ENCODE measurements around the gene ARID1B.

ARID1B gene

DNA sequence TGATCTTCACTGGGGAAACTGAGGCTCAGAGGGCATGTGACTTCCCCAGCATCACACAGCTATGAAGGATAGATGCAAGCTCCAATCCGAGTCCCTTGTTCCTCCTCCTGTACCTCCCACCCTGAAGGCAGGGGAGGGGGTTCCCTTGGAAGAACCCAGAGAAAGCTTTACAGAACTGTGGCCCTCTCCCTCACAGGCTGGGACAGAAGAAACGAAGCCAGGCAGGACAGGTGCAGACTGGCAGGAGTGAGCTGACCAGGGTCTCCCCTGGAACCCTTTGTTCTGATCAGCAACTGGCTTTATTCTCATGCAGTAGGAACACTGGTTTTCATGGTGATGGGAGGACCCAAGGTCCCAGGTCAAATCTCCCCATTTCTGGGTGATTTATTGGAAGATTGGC lies 456.0 kb downstream of the ARID1B start:
- no peaks in the 10 kb centered on the region for H3K36me3 ChIP-seq (ENCODE audit: control insufficient read depth, insufficient read depth, low read length)
- peaks cover 10% of the 10 kb centered on the region for H3K4me1 ChIP-seq (ENCODE audit: control insufficient read depth, insufficient read depth, low read length)
- no peak overlapping the region for H3K9ac ChIP-seq (ENCODE audit: low read depth, low read length)
- H3K27me3 ChIP-seq (ENCODE audit: control insufficient read depth, insufficient read depth, low read length), result peaks cover 48% of the 10 kb centered on the region
- H3K4me3 ChIP-seq (ENCODE audit: low read depth, low read length), result no peak overlapping the region
- H3K27ac ChIP-seq (ENCODE audit: low read depth, low read length), result no peak overlapping the region
- no peaks in the 10 kb centered on the region for H3K9me3 ChIP-seq (ENCODE audit: control insufficient read depth, insufficient read depth, low read length)

DNA sequence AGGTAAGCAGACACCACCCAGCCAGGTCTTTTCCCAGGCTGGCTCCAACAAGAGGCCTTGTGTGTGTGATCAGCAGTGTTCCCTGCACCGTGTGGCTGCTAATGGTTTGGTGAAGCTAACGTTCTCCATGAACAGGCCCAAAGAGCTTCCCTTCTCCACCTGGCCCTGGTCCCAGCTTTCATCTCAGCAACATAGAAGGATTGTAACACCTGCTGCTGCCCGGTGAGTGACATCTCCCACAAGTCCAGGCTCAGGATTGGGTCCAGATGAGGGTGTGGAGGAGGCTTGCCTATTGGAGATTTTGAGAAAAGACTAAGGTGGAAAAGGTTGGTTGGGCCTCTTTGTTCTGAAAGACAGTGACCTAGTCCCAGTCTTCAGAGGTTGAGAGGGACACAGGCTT lies 456.5 kb downstream of the ARID1B start:
- Histone ChIP-seq H3K36me3 (ENCODE audit: control insufficient read depth, insufficient read depth, low read length) (no peaks in the 10 kb centered on the region), H3K9me3 (ENCODE audit: control insufficient read depth, insufficient read depth, low read length) (no peaks in the 10 kb centered on the region), H3K4me1 (ENCODE audit: control insufficient read depth, insufficient read depth, low read length) (peaks cover 10% of the 10 kb centered on the region), H3K27me3 (ENCODE audit: control insufficient read depth, insufficient read depth, low read length) (peaks cover 48% of the 10 kb centered on the region), H3K4me3 (ENCODE audit: low read depth, low read length) (no peak overlapping the region), H3K27ac (ENCODE audit: low read depth, low read length) (no peak overlapping the region), H3K9ac (ENCODE audit: low read depth, low read length) (no peak overlapping the region)

DNA sequence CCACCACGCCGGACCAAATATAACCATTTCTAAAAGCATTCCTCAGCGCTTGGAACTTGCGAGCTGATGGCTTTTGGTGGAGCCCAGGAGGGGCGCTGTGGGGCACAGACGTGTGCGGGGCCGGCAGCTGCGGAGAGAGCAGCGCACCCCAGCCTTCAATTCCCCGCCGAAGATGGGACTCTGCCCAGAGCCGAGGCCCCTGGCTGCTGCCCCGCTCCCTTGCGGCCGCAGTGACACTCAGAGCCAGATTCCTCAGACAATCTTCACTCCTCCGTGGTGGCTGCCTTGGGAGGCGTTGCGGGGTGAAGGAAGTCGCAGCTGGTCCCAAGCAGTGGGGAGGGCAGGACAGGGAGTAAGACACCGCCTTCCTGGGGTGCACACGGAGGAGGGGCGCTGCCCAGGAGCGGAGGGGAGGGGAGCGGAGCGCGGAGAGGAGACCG lies 458.4 kb downstream of the ARID1B start:
- Histone ChIP-seq H3K4me3 (ENCODE audit: low read depth, low read length) (peak overlapping the region; percentile 57), H3K4me1 (ENCODE audit: control insufficient read depth, insufficient read depth, low read length) (peaks cover 10% of the 10 kb centered on the region), H3K27me3 (ENCODE audit: control insufficient read depth, insufficient read depth, low read length) (peaks cover 48% of the 10 kb centered on the region), H3K9ac (ENCODE audit: low read depth, low read length) (no peak overlapping the region), H3K27ac (ENCODE audit: low read depth, low read length) (no peak overlapping the region), H3K36me3 (ENCODE audit: control insufficient read depth, insufficient read depth, low read length) (no peaks in the 10 kb centered on the region), H3K9me3 (ENCODE audit: control insufficient read depth, insufficient read depth, low read length) (no peaks in the 10 kb centered on the region)

DNA sequence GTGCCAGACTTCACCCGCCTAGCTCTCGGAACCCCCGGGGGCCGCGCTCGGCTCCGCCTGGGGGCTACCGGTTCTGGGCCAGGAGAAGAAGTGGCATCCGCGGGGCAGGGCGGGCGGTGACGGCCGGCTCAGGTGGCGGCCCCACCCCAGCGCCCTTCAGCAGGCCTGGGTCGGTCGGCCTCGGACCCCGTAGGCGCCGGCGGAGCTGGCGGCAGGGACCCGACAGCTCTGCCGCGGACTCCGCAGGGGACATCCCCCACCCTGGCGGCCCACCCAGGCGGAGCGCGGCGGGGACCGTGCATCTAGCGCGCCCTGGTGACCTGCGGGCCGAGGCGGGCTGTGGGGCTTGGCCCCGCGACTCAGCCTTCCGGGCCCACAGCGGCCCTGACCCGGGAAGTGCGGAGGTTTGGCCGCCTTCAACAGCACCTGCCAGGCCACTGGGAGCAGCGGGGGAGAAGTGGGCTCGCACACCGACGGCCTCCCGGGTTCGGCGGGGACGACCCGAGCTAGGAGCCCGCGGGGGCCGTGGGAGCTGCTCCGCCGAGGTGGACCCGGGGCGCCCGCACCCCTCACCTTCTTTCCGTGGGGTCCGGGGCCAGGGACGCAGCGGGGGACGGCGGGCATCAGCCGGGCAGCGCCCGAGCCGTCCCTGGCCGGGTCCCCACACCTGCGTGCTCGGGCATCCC lies 459.0 kb downstream of the ARID1B start:
- peaks cover 11% of the 10 kb centered on the region for H3K4me1 ChIP-seq (ENCODE audit: control insufficient read depth, insufficient read depth, low read length)
- no peaks in the 10 kb centered on the region for H3K36me3 ChIP-seq (ENCODE audit: control insufficient read depth, insufficient read depth, low read length)
- H3K4me3 ChIP-seq (ENCODE audit: low read depth, low read length), result peak overlapping the region; percentile 57
- H3K27ac ChIP-seq (ENCODE audit: low read depth, low read length), result no peak overlapping the region
- no peak overlapping the region for H3K9ac ChIP-seq (ENCODE audit: low read depth, low read length)
- H3K9me3 ChIP-seq (ENCODE audit: control insufficient read depth, insufficient read depth, low read length), result no peaks in the 10 kb centered on the region
- H3K27me3 ChIP-seq (ENCODE audit: control insufficient read depth, insufficient read depth, low read length), result peaks cover 48% of the 10 kb centered on the region

DNA sequence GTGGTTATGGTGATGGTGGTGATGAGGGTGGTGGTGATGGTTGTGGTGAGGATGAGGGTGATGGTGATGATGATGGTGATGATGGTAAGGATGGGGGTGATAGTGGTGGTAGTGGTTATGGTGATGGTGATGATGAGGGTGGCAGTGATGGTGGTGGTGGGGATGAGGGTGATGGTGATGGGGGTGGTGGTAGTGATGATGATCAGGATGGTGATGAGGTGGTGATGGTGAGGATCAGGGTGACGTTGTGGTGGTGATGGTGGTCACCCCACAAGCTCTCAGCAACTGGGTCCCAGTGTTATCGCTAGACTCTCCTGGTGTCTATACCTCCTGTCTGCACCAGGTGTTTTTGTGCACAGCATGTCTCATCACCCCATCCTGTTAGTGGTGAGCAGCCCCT lies 461.2 kb downstream of the ARID1B start:
- peaks cover 11% of the 10 kb centered on the region for H3K4me1 ChIP-seq (ENCODE audit: control insufficient read depth, insufficient read depth, low read length)

DNA sequence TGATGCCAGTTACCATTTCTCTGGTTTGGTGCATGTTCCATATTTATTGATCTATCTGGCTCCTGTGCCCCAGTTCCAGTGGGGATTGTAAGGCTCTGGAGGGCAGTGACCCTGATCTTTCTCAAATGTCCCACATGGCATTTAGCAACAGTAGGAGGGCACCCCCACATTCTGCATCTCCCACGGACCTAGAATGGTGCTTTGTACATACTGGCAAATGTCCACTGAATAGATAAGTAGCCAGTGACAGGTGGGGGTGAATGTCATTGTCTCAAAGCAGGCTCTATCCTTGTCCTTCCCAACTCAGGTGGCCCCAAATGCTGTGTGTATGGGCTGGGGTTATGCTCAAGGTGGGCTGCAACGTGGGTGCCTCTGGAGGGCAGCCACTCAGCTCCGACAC lies 462.0 kb downstream of the ARID1B start:
- Histone ChIP-seq H3K9me3 (ENCODE audit: control insufficient read depth, insufficient read depth, low read length) (no peaks in the 10 kb centered on the region), H3K4me1 (ENCODE audit: control insufficient read depth, insufficient read depth, low read length) (peaks cover 11% of the 10 kb centered on the region), H3K4me3 (ENCODE audit: low read depth, low read length) (no peak overlapping the region), H3K27me3 (ENCODE audit: control insufficient read depth, insufficient read depth, low read length) (peaks cover 36% of the 10 kb centered on the region), H3K9ac (ENCODE audit: low read depth, low read length) (no peak overlapping the region), H3K36me3 (ENCODE audit: control insufficient read depth, insufficient read depth, low read length) (no peaks in the 10 kb centered on the region), H3K27ac (ENCODE audit: low read depth, low read length) (no peak overlapping the region)

More for the DNA sequence above, 461.2 kb downstream of the ARID1B start:
- no peaks in the 10 kb centered on the region for H3K9me3 ChIP-seq (ENCODE audit: control insufficient read depth, insufficient read depth, low read length)
- no peak overlapping the region for H3K27ac ChIP-seq (ENCODE audit: low read depth, low read length)
- peaks cover 43% of the 10 kb centered on the region for H3K27me3 ChIP-seq (ENCODE audit: control insufficient read depth, insufficient read depth, low read length)
- H3K9ac ChIP-seq (ENCODE audit: low read depth, low read length), result no peak overlapping the region
- H3K4me3 ChIP-seq (ENCODE audit: low read depth, low read length), result no peak overlapping the region
- no peaks in the 10 kb centered on the region for H3K36me3 ChIP-seq (ENCODE audit: control insufficient read depth, insufficient read depth, low read length)

DNA sequence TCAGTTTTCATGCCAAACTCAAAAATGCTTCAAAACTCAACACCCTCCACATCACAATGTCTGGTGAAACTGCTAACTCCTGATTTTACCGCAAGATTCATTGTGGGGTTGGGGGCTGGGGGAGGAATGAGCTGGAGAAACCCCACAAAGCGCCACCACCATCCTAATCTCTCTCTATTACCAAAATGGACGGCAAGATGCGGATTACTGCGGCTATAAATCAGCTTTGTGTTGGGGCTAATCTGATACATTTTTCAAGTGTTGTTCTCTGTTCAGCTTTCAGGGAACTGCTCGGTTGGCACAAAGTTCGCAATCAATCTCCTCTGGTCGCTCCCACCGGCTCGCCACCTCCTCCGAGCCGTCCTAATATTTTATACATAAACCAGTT lies 462.5 kb downstream of the ARID1B start:
- Histone ChIP-seq H3K4me3 (ENCODE audit: low read depth, low read length) (no peak overlapping the region), H3K27me3 (ENCODE audit: control insufficient read depth, insufficient read depth, low read length) (peaks cover 33% of the 10 kb centered on the region), H3K27ac (ENCODE audit: low read depth, low read length) (no peak overlapping the region), H3K4me1 (ENCODE audit: control insufficient read depth, insufficient read depth, low read length) (peaks cover 11% of the 10 kb centered on the region), H3K36me3 (ENCODE audit: control insufficient read depth, insufficient read depth, low read length) (no peaks in the 10 kb centered on the region), H3K9me3 (ENCODE audit: control insufficient read depth, insufficient read depth, low read length) (no peaks in the 10 kb centered on the region), H3K9ac (ENCODE audit: low read depth, low read length) (no peak overlapping the region)

DNA sequence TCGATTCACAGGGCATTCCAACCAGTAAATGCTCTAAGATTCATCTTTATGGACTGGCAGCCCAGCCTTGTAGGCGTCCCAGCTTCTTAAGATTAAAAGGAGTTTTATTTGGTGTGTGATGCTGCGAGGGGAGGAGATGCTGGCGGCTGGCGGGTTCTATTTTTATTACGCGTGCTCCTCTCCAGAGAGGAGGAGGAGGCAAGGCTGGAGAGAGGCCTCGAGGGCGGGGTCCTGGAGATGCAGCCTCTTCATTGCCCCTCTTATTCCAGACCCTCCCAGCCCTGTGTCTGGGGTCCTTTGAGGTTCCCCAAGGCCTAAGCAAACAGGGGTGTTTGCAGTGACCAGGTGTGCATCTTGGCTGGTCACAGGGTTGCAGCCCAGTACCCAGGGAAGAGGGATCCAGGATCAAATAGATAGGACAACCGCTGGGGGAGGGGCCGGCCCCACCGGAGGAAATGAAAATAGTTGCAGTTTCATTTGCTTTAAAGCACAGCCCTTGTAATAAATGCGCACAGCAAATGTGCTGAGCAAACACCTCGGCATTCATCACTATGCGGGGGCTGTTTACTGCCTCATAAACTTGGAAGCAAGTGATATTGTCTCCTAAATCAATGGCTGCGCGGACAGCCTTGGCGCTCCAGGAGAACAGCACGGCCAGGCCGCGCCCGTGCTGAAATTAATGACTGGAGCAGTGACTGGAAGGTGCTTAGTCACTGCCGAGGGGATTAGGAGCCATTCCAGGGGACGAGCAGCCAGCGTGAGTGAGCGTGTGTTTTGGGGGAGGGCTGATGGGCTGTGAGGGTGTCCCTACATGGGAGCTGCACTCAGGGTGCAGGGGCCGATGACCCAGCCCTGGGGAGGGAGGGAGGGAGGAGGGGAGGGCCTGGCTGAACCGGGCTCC lies 463.1 kb downstream of the ARID1B start:
- no peak overlapping the region for H3K4me3 ChIP-seq (ENCODE audit: low read depth, low read length)
- no peaks in the 10 kb centered on the region for H3K36me3 ChIP-seq (ENCODE audit: control insufficient read depth, insufficient read depth, low read length)
- peak overlapping the region; percentile 16; the same call in 1 of the 2 replicates for H3K9ac ChIP-seq (ENCODE audit: low read depth, low read length)
- H3K27ac ChIP-seq (ENCODE audit: low read depth, low read length), result no peak overlapping the region
- no peaks in the 10 kb centered on the region for H3K9me3 ChIP-seq (ENCODE audit: control insufficient read depth, insufficient read depth, low read length)
- H3K27me3 ChIP-seq (ENCODE audit: control insufficient read depth, insufficient read depth, low read length), result peaks cover 27% of the 10 kb centered on the region
- H3K4me1 ChIP-seq (ENCODE audit: control insufficient read depth, insufficient read depth, low read length), result peaks cover 11% of the 10 kb centered on the region

DNA sequence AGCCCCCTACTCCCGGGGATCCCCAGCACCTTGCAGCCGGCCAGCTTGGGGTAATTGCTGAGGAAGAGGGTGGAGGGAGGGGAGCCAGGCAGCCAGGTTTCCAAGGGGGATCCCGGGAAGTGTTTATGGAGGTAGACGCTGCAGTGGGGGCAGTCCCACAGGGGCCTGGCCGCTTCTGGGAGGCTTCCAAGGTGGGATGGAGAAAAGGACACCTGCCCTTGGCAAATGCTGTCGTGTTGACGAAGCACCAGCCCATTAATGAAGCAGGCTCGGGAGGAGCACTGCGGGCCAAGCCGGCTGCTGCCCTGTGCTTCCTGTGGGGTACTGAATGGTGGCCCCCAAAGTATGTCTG lies 463.8 kb downstream of the ARID1B start:
- H3K36me3 ChIP-seq (ENCODE audit: control insufficient read depth, insufficient read depth, low read length), result no peaks in the 10 kb centered on the region
- H3K27ac ChIP-seq (ENCODE audit: low read depth, low read length), result no peak overlapping the region
- no peak overlapping the region for H3K9ac ChIP-seq (ENCODE audit: low read depth, low read length)
- no peak overlapping the region for H3K4me3 ChIP-seq (ENCODE audit: low read depth, low read length)
- H3K27me3 ChIP-seq (ENCODE audit: control insufficient read depth, insufficient read depth, low read length), result peaks cover 20% of the 10 kb centered on the region
- H3K4me1 ChIP-seq (ENCODE audit: control insufficient read depth, insufficient read depth, low read length), result peaks cover 11% of the 10 kb centered on the region
- no peaks in the 10 kb centered on the region for H3K9me3 ChIP-seq (ENCODE audit: control insufficient read depth, insufficient read depth, low read length)

DNA sequence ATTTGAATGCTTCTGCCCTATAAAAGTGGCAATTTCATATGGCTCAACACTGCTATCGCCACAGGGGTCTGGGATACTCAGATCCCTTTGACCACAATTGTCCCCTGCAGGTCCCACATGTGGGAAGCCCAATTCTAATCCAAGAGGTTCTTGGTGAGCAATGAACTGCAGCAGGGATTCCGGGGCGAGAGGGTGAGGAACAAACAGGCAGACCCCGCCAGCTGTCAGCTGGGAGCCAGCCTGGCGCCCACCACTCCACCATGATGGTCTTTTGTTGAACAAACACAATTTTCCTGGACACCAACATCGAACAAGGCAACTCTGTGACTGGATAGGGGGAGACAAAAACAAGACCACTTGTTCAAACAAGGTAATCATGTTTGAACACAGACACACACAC lies 465.6 kb downstream of the ARID1B start:
- Histone ChIP-seq H3K9me3 (ENCODE audit: control insufficient read depth, insufficient read depth, low read length) (no peaks in the 10 kb centered on the region), H3K36me3 (ENCODE audit: control insufficient read depth, insufficient read depth, low read length) (no peaks in the 10 kb centered on the region), H3K4me1 (ENCODE audit: control insufficient read depth, insufficient read depth, low read length) (peaks cover 11% of the 10 kb centered on the region), H3K4me3 (ENCODE audit: low read depth, low read length) (no peak overlapping the region), H3K27ac (ENCODE audit: low read depth, low read length) (no peak overlapping the region), H3K9ac (ENCODE audit: low read depth, low read length) (no peak overlapping the region), H3K27me3 (ENCODE audit: control insufficient read depth, insufficient read depth, low read length) (peaks cover 3% of the 10 kb centered on the region; the same call in 1 of the 2 replicates)

DNA sequence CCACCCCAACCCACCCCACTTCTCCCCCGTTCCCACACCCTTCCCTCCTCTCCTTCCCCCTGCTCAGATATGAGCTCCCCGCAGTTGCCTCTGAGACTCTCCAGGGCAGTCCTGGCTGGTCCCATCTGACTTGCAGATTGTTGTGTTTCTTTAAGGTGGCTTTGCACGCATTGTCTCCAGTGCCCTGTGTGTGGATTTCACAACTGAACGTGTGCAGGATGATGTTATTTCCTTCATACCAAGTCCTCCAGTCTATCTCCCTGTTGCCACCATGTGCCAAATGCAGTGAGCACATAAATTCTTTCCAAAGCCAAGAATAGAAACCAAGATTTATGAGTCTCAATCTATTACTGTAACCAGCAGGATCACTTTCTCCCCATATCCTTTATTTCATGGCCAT lies 467.0 kb downstream of the ARID1B start:
- Histone ChIP-seq H3K27me3 (ENCODE audit: control insufficient read depth, insufficient read depth, low read length) (no peaks in the 10 kb centered on the region), H3K9ac (ENCODE audit: low read depth, low read length) (no peak overlapping the region), H3K4me1 (ENCODE audit: control insufficient read depth, insufficient read depth, low read length) (peaks cover 11% of the 10 kb centered on the region)

More for the DNA sequence above, 467.0 kb downstream of the ARID1B start:
- Histone ChIP-seq H3K4me3 (ENCODE audit: low read depth, low read length) (no peak overlapping the region), H3K27ac (ENCODE audit: low read depth, low read length) (no peak overlapping the region), H3K36me3 (ENCODE audit: control insufficient read depth, insufficient read depth, low read length) (no peaks in the 10 kb centered on the region), H3K9me3 (ENCODE audit: control insufficient read depth, insufficient read depth, low read length) (no peaks in the 10 kb centered on the region)
